Endothelial cell (in vitro differentiated cells): Measurements from ENCODE around the gene C1QC. TPM values are rescaled to one million over a fixed set of nuclear protein-coding genes. Genes with fewer than 3 reads are reported as not detected.

ENCODE experiments used
- DNase-seq: peaks from one replicate; pipeline ENCODE4 v3.0.0; 2021; ENCODE audit warnings: low spot score
- H3K27ac Mint-ChIP-seq: one replicate; pipeline ENCODE4 v1.8.0; 2021; ENCODE audit warnings: mixed read lengths, inconsistent platforms; ENCODE audit not compliant: unreplicated experiment
- H3K27me3 Mint-ChIP-seq: one replicate; pipeline ENCODE4 v1.8.0; 2021; ENCODE audit warnings: mild to moderate bottlenecking, moderate library complexity, mixed read lengths, inconsistent platforms; ENCODE audit not compliant: unreplicated experiment
- H3K36me3 Mint-ChIP-seq: one replicate; pipeline ENCODE4 v1.8.0; 2021; ENCODE audit warnings: mild to moderate bottlenecking, low read depth, mixed read lengths, inconsistent platforms; ENCODE audit not compliant: unreplicated experiment
- H3K4me1 Mint-ChIP-seq: one replicate; pipeline ENCODE4 v1.8.0; 2021; ENCODE audit warnings: mild to moderate bottlenecking, mixed read lengths, inconsistent platforms; ENCODE audit not compliant: unreplicated experiment
- H3K4me3 Mint-ChIP-seq: one replicate; pipeline ENCODE4 v1.8.0; 2021; ENCODE audit warnings: mild to moderate bottlenecking, mixed read lengths, inconsistent platforms; ENCODE audit not compliant: unreplicated experiment
- H3K9me3 Mint-ChIP-seq: one replicate; pipeline ENCODE4 v1.8.0; 2021; ENCODE audit warnings: mixed read lengths, inconsistent platforms; ENCODE audit not compliant: unreplicated experiment
- total RNA-seq: library from RNA; stranded (reverse); fragmentation: NEBNext Ultra II Directional; extraction: Animal tissue kit (Norgen Biotek cat#: 25700); gene quantifications from one replicate; pipeline ENCODE4 v1.2.1, GENCODE V29; 2021; ENCODE audit not compliant: unreplicated experiment
- TF ChIP-seq, protein P1 (sequence below): fragments of 200-600 bp; sonication (generic); IDR thresholded peaks from one replicate; pipeline ENCODE4 v1.5.0; 2021; ENCODE audit warnings: antibody characterized with exemption; ENCODE audit not compliant: unreplicated experiment

C1QC gene
- total RNA-seq, 1 donor from 2014 or later, result not detected

DNA sequence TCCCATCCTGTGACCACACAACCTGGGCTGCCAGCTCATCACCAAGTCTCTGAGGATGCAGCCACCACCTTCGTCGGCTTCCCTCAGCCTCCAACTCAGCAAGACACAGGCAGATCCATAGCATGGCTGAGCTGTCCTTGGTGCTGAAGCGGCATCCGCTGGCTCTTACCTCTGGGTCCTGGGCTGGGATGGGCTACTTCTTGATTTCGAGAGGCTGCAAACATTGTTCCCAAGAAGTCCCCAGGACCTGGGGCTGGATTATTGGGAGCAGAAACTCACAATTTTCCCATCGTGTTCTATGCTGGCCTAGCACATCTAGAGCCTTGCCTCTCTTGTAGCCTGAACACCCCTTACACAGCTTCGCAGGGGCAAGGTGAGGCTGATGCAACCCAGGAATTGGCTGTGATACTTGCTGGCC is 31.9 kb upstream of the C1QC start:
- Mint-ChIP-seq H3K4me3 (no peak overlapping the region), H3K36me3 (no peaks in the 10 kb centered on the region), H3K27me3 (peaks cover 10% of the 10 kb centered on the region), H3K9me3 (no peaks in the 10 kb centered on the region), H3K4me1 (peaks cover 12% of the 10 kb centered on the region), H3K27ac (no peak overlapping the region)
- peak; percentile 82 for DNase-seq
- TF ChIP-seq, protein P1, sequence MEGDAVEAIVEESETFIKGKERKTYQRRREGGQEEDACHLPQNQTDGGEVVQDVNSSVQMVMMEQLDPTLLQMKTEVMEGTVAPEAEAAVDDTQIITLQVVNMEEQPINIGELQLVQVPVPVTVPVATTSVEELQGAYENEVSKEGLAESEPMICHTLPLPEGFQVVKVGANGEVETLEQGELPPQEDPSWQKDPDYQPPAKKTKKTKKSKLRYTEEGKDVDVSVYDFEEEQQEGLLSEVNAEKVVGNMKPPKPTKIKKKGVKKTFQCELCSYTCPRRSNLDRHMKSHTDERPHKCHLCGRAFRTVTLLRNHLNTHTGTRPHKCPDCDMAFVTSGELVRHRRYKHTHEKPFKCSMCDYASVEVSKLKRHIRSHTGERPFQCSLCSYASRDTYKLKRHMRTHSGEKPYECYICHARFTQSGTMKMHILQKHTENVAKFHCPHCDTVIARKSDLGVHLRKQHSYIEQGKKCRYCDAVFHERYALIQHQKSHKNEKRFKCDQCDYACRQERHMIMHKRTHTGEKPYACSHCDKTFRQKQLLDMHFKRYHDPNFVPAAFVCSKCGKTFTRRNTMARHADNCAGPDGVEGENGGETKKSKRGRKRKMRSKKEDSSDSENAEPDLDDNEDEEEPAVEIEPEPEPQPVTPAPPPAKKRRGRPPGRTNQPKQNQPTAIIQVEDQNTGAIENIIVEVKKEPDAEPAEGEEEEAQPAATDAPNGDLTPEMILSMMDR, result no peak

DNA sequence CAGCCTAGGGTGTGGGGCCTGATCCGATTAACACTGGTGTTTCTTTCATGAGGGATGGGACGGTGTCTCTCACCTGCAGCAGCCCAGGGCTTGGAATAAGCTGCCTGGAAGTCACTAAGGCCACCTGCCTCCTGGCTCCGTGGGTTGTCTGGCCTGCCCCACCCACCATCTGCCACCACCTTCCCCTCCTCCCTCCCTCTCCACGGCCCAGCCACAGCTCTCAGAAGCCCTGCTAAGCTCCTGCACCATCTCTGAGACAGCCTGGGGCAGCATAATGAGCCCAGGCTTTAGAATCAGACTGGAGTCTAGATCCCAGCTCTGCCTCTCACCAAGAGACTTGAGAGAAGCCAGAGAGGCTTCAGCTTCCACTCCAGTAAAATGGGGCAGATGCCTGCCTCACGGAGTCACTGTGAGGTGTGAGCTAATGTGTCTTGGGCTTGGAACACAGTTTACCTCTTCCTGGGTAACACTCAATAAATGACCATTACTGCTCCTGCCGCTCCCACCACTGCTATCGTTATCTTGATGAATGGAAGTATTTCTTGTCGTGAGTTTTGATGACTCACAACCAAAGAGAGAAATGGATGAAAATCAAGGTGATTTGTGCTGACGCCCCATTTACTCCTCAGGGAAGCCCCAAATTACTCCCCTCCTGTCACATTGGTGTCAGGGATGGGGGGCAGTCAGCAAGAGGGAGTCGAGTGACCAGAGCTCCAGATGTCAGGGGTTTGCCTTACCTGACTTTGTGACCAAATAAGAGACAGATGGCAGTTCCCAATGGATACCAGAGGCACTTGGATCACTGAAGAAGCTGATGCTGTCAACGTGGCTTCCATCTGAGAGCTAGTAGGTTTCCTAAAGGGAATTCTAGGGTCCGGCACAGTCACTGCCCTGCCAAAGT is 30.5 kb upstream of the C1QC start:
- no peak overlapping the region for H3K4me3 Mint-ChIP-seq
- no peak overlapping the region for H3K27ac Mint-ChIP-seq
- H3K27me3 Mint-ChIP-seq, result peaks cover 8% of the 10 kb centered on the region
- TF ChIP-seq, protein P1, result no peak
- H3K4me1 Mint-ChIP-seq, result peaks cover 4% of the 10 kb centered on the region
- H3K9me3 Mint-ChIP-seq, result no peaks in the 10 kb centered on the region
- no peak for DNase-seq
- no peaks in the 10 kb centered on the region for H3K36me3 Mint-ChIP-seq

DNA sequence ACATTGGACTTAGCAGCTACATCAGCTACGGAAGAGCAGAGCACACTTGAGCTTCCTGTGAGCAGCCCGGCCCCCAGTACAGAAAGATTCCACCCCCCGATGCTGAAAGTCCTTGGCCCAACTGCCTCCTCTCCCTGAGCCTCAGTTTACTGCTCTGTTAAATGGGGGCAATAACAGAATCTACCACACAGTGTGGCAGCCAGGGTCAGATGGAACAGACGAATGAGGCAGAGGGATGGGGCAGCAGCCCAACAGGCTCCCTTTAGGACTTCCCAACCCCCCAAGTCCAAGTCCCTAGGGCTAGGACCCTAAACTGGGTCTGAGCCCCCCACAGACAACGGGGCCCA is 29.9 kb upstream of the C1QC start:
- TF ChIP-seq, protein P1, result no peak
- no peak overlapping the region for H3K27ac Mint-ChIP-seq
- no peak overlapping the region for H3K4me3 Mint-ChIP-seq
- H3K36me3 Mint-ChIP-seq, result no peaks in the 10 kb centered on the region
- H3K4me1 Mint-ChIP-seq, result no peaks in the 10 kb centered on the region
- peaks cover 7% of the 10 kb centered on the region for H3K27me3 Mint-ChIP-seq
- DNase-seq, result no peak
- no peaks in the 10 kb centered on the region for H3K9me3 Mint-ChIP-seq

DNA sequence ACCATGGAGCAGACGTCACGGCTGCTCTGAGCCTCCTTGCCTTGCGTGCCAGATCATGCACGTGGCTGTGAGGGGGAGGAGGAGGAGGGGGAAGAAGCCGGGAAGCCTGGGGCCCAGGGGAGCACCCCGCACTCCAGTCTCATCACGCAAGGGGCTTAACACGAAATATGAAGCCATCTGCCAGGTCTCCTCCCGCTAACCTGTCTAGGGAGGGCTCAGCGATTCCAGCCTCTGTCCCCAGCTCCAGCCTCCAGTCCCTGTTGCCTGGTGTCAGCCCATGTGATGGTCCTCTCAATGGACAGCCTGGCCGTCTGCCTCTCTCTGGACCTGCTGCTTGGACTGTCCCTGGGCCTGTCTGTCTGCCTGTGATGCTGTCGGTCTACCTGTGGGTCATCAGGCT is 29.5 kb upstream of the C1QC start:
- H3K27me3 Mint-ChIP-seq, result peaks cover 7% of the 10 kb centered on the region
- H3K4me3 Mint-ChIP-seq, result no peak overlapping the region
- DNase-seq, result no peak

DNA sequence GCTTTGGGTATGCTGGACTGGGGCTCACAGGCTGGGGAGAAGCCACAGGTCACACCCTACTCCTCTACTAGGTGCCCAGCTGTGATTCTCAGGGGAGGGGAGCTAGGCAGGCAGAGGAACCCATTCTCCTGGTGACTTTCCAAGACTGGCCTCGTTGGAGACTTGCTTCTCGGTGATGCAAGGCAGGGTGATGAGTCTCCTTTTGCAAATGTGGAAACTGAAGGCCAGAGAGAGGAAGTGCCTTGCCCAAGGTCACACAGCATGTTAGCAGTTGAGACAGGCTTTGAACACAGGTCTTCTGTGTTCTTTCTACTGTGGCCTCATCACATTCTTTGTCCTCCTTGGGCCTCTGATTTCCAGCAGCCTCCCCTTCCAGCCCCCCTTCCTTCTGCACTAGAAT is 27.5 kb upstream of the C1QC start:
- Mint-ChIP-seq H3K4me3 (no peak overlapping the region), H3K27ac (no peak overlapping the region), H3K9me3 (no peaks in the 10 kb centered on the region), H3K4me1 (no peaks in the 10 kb centered on the region), H3K27me3 (peaks cover 4% of the 10 kb centered on the region), H3K36me3 (no peaks in the 10 kb centered on the region)
- TF ChIP-seq, protein P1, result no peak
- no peak for DNase-seq

More for the DNA sequence above, 29.5 kb upstream of the C1QC start:
- TF ChIP-seq, protein P1, result no peak
- H3K36me3 Mint-ChIP-seq, result no peaks in the 10 kb centered on the region
- H3K27ac Mint-ChIP-seq, result no peak overlapping the region
- no peaks in the 10 kb centered on the region for H3K9me3 Mint-ChIP-seq
- H3K4me1 Mint-ChIP-seq, result no peaks in the 10 kb centered on the region
